ENCODE measurements around the gene ACSF3.

The ACSF3 gene

GRCh38 chr16:89178453-89179147, 84.9 kb downstream of the ACSF3 start:
- TF ChIP-seq CTCF (IDR thresholded peaks at IDR 0.05; ENCODE audit: low read depth, low read length), result no peak

GRCh38 chr16:89179148-89179484, 85.5 kb downstream of the ACSF3 start:
- no peak for TF ChIP-seq CTCF (IDR thresholded peaks at IDR 0.05; ENCODE audit: low read depth, low read length)
- no peak overlapping the region for H3K4me3 ChIP-seq (ENCODE audit: low read depth, low read length)

More at GRCh38 chr16:89178453-89179147, 84.9 kb downstream of the ACSF3 start:
- H3K4me3 ChIP-seq (ENCODE audit: low read depth, low read length), result no peak overlapping the region

- no peak overlapping the region for H3K4me3 ChIP-seq (ENCODE audit: low read depth, low read length)
- no peak for TF ChIP-seq CTCF (IDR thresholded peaks at IDR 0.05; ENCODE audit: low read depth, low read length)
Observed at GRCh38 chr16:89179656-89180315, 86.1 kb downstream of the ACSF3 start.

- no peak for TF ChIP-seq CTCF (IDR thresholded peaks at IDR 0.05; ENCODE audit: low read depth, low read length)
- H3K4me3 ChIP-seq (ENCODE audit: low read depth, low read length), result no peak overlapping the region
Observed at GRCh38 chr16:89183463-89183862, 89.8 kb downstream of the ACSF3 start.

GRCh38 chr16:89183975-89184676, 90.5 kb downstream of the ACSF3 start:
- TF ChIP-seq CTCF (IDR thresholded peaks at IDR 0.05; ENCODE audit: low read depth, low read length), result no peak
- H3K4me3 ChIP-seq (ENCODE audit: low read depth, low read length), result no peak overlapping the region

GRCh38 chr16:89184677-89184932, 91.0 kb downstream of the ACSF3 start:
- H3K4me3 ChIP-seq (ENCODE audit: low read depth, low read length), result no peak overlapping the region
- TF ChIP-seq CTCF (IDR thresholded peaks at IDR 0.05; ENCODE audit: low read depth, low read length), result no peak
